MV-4-11 (cell line): ENCODE measurements around the gene CBX8.

ENCODE experiments used
- DNase-seq: peaks from one replicate; lab custom pipeline; 2025; lab: John Stamatoyannopoulos, UW

CBX8 gene

DNA sequence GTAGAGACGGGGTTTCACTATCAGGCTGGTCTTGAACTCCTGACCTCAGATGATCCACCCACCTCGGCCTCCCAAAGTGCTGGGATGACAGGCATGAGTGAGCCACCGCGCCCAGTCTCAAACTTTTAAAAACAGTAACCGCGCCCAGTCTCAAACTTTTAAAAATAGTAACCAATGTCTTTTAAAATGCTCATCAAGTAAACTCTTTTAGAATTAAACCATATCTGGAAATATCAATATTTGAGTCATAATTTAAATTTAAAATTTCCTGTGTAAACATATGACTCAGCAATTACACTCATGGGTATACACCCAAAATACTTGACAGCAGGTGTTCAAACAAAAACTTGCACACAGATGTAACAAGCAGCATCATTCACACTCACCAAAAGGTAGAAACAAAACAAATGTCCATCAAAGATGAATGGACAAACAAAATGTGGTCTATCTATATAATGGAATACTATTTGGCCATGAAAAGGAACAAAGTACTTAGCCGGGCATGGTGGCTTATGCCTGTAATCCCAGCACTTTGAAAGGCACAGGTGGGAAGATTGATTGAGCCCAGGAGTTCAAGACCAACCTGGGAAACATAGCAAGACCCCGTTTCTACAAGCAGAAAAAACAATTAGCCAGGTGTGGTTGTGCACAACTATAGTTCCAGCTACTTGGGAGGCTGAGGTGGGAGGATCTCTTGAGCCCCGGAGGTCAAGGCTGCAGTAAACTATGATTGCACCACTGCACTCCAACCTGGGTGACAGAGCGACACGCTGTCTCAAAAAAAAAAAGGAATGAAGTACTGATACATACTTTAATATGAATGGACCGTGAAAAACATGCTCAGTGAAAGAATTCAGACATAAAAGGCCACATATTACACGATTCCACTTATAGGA lies 46.0 kb downstream of the CBX8 start:
- no peak for DNase-seq

GRCh38 chr17:79749958-79750357 lies 46.9 kb downstream of the CBX8 start:
- no peak for DNase-seq

DNA sequence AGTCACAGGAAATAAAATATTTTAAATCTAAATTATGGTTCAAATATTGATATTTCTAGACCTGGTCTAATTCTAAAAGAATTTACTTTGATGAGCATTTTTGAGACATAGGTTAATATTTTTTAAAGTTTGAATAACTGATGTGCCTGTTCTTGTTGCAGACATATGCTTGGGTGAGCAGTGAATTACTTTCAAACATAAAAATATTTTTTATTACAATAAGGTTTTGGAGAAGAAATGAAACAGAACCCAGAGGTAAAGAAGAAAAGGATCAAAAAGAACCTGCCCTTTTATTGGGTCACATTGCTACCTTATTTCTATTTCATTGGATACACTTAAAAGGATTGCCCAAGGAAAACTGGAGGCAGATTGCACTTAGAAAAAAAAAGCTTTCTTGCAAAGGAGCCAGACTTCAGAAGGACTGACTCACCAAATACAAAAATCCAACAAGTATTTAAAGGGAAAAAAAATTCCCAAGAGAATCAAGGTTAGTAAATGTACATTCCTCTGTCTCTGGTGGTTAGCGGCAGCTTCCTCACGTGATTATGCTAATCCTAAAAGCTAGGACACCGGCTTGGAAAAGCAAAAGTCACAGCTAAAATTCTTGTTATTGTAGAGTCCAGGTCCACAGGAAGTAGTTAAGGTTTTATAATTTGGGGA lies 47.6 kb downstream of the CBX8 start:
- DNase-seq = no peak

GRCh38 chr17:79748295-79749099 lies 48.4 kb downstream of the CBX8 start:
- no peak for DNase-seq

DNA sequence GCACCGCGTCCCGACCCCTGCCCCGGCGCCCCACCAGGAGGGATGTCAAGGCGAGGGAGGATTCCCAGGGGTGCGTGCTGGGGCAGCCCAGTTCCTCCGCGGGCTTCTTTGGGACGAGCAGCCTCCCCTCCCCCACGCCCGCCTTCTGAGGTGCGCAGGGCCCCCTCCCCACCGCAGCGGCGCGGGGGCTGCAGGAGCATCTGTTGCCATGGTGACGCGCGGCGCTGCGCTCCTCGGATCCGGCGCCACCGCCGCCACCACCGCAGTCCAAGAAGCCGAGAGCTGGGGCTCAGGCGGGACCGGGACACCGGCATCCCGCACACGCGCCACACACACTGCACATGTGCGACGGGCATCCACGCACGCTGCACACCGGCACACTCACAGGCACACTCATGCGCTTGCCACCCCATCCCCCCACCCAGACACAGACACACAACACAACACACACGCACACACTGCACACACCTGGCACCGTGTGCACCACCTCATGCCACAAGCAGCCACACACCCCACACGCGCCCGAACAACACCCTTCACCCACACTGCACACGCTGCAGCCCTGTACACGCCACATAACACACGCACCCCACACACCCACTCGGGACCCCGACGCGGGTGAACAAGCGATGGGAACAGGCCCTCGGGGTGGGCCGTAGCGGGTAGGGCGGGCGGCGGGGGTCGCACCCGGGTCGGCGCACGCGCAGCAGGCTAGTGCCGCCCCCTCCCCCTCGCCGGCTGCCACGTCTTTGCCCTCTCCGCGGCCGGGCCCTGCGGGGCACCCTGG lies 49.2 kb downstream of the CBX8 start:
- no peak for DNase-seq

- no peak for DNase-seq
Measured at GRCh38 chr17:79746889-79747507, 49.9 kb downstream of the CBX8 start.

GRCh38 chr17:79745641-79746105 lies 51.2 kb downstream of the CBX8 start:
- peak; percentile 49 for DNase-seq

DNA sequence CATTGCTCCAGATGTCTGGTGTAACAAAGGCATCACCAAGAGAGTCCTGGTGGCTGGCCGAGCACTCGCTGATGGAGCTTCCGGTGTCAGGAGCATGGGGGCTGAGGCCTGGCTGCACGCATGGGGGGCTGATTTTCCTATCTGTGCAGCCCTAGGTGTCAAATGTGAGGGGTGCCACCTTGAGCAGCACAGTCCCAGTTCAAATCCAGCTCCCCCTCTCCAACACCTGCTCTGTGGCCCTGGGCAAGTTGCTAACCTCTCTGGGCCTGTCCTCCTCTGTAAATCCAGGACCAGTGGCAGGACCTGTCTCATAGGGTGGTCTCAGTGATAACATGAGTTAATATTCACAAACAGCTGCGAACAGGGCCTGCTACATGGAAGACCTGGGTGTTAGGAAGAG lies 53.3 kb downstream of the CBX8 start:
- DNase-seq = no peak

- DNase-seq = no peak
Measured at GRCh38 chr17:79742951-79743476, 53.9 kb downstream of the CBX8 start.

DNA sequence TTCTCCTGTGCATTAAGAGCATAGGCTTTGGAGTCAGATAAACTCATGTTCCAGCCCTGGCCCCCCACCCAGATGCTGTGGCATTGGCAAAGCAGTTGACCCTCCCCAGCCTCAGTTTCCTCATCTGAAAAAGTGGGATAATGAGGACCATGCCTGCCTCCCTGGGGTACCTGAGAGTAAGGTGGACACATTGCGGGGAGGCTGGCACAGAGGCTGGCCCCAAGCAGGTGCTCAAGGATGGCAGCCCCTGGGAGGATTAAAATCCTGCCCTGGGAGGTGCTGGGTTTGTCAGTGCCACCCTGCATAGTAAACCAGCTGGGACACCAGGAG lies 54.3 kb downstream of the CBX8 start:
- no peak for DNase-seq
